Smooth muscle cell (in vitro differentiated cells): ENCODE data around the gene KLF18. TPM values are rescaled to one million over a fixed set of nuclear protein-coding genes. Genes with fewer than 3 reads are reported as not detected.
"Not testable (repeated sequence)": the region's sequence is repeated elsewhere in the genome, so short reads cannot be mapped to it uniquely, and the experiment has no call there.

Experiments
- DNase-seq: peaks from one replicate; lab custom pipeline; 2025; ENCODE audit not compliant: unreplicated experiment; lab: John Stamatoyannopoulos, UW
- H2AFZ ChIP-seq: fragments of 200-600 bp; sonication (generic); 2 replicates; pipeline ENCODE4 v1.6.0; 2016; ENCODE audit warnings: antibody characterized with exemption, low read depth, mild to moderate bottlenecking
- H3F3A ChIP-seq: fragments of 200-600 bp; sonication (generic); 2 replicates; pipeline ENCODE4 v1.6.0; 2017; ENCODE audit warnings: antibody characterized with exemption, low read depth
- H3K27ac ChIP-seq: fragments of 200-600 bp; sonication (generic); 2 replicates; pipeline ENCODE4 v1.5.1; 2016; ENCODE audit warnings: low read depth, mild to moderate bottlenecking
- H3K27me3 ChIP-seq: fragments of 200-600 bp; sonication (generic); 2 replicates; pipeline ENCODE4 v1.6.1; 2016; ENCODE audit warnings: low read depth, mild to moderate bottlenecking
- H3K36me3 ChIP-seq: fragments of 200-600 bp; sonication (generic); 2 replicates; pipeline ENCODE4 v1.5.1; 2016; ENCODE audit warnings: low read depth
- H3K4me1 ChIP-seq: fragments of 200-600 bp; sonication (generic); 2 replicates; pipeline ENCODE4 v1.5.1; 2016; ENCODE audit warnings: low read depth
- H3K4me2 ChIP-seq: fragments of 200-600 bp; sonication (generic); 2 replicates; pipeline ENCODE4 v1.6.0; 2016; ENCODE audit warnings: mild to moderate bottlenecking
- H3K4me3 ChIP-seq: fragments of 200-600 bp; sonication (generic); 2 replicates; pipeline ENCODE4 v1.5.1; 2016; ENCODE audit warnings: mild to moderate bottlenecking
- H3K79me2 ChIP-seq: fragments of 200-600 bp; sonication (generic); 2 replicates; pipeline ENCODE4 v1.6.0; 2016; ENCODE audit warnings: low read depth, mild to moderate bottlenecking
- H3K9ac ChIP-seq: fragments of 200-600 bp; sonication (generic); 2 replicates; pipeline ENCODE4 v1.6.0; 2016; ENCODE audit warnings: low read depth
- H3K9me3 ChIP-seq: fragments of 200-600 bp; sonication (generic); replicated peaks from 2 replicates; pipeline ENCODE4 v1.5.1; 2016; ENCODE audit warnings: low read depth
- H4K20me1 ChIP-seq: fragments of 200-600 bp; sonication (generic); 2 replicates; pipeline ENCODE4 v1.6.0; 2016; ENCODE audit warnings: low read depth
- CTCF ChIP-seq: fragments of 200-600 bp; sonication (generic); IDR thresholded peaks from 2 replicates; pipeline ENCODE4 v1.5.1; 2017; ENCODE audit warnings: borderline replicate concordance, mild to moderate bottlenecking, antibody characterized with exemption; ENCODE audit not compliant: insufficient read depth, poor library complexity, severe bottlenecking
- WGBS: methylation state at CpG from one replicate; pipeline ENCODE4 v1.1.7; 2016; ENCODE audit warnings: low lambda C conversion rate; 5-methylcytosine and 5-hydroxymethylcytosine counted together
- polyA plus RNA-seq: library from polyadenylated mRNA; unstranded; fragments of >200 nt; fragmentation: Nextera tagmentation; extraction: Ambion mirVana; gene quantifications from 2 replicates; pipeline ENCODE4 v1.2.1, GENCODE V29; 2016
- total RNA-seq: library from RNA; depleted of rRNA; stranded (reverse); fragments of >200 nt; gene quantifications from 2 replicates; pipeline ENCODE4 v1.2.3, GENCODE V29; 2014

The KLF18 gene
- total and polyA plus RNA-seq, 2 experiments from 2014 or later: not detected

DNA sequence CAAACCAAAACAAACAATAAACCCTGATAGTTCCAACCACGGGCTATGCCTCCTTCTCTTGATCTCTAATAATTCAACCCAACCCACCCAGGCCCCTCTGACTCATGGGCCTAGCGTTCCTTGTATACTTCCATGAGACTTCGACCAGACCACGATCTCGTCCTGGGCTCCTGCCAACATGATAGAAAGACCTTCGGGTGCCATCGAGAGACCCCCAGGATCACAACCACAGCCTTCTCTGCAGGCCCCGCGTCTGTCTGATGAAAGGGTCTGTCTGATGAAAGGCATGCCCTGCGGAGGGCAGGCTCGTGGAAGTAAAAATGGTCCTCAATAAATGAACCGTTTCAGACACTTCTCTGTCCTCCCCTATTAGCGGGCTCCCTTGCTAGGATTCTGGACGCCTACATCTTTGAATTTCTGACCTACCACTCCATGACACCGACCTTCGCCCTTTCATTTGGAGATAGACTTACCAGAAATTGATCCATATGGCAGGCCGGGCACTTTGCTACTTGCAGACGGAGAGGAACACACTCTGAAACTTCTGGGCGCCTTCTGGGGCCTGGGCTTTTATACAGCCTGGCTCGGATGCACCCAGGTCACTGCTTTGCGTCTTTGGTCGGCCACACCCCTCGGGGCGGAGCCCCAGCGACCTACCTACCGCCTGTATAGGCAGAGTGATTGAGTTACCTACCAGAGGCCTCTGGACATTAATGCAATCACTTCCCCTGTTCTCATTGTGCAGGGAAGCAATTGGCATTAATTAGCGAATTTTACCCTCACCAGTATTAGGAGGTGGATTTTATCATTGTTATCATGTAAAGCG lies 5.3 kb upstream of the KLF18 start:
- H3K27me3 ChIP-seq: no peaks in the 10 kb centered on the region
- no peaks in the 10 kb centered on the region for H3K4me1 ChIP-seq
- no peak for TF ChIP-seq CTCF
- H3K79me2 ChIP-seq: no peaks in the 10 kb centered on the region
- peaks cover 3% of the 10 kb centered on the region for H3K9me3 ChIP-seq
- DNase-seq: no peak
- H3K4me2 ChIP-seq: no peak overlapping the region
- no peaks in the 10 kb centered on the region for H4K20me1 ChIP-seq
- WGBS: 93% methylated on average over 28 of the region's 28 CpGs
- H2AFZ ChIP-seq: no peak overlapping the region
- H3K9ac ChIP-seq: no peak overlapping the region
- no peak overlapping the region for H3K4me3 ChIP-seq
- no peaks in the 10 kb centered on the region for H3F3A ChIP-seq
- no peak overlapping the region for H3K27ac ChIP-seq
- H3K36me3 ChIP-seq: no peaks in the 10 kb centered on the region

- Histone ChIP-seq H3K36me3 (no peaks in the 10 kb centered on the region), H2AFZ (no peak overlapping the region), H3K27ac (no peak overlapping the region), H3K4me3 (no peak overlapping the region), H3K9me3 (peaks cover 3% of the 10 kb centered on the region), H3K27me3 (no peaks in the 10 kb centered on the region), H4K20me1 (no peaks in the 10 kb centered on the region), H3K4me2 (no peak overlapping the region), H3K79me2 (no peaks in the 10 kb centered on the region), H3K9ac (no peak overlapping the region), H3F3A (no peaks in the 10 kb centered on the region), H3K4me1 (no peaks in the 10 kb centered on the region)
- no peak for TF ChIP-seq CTCF
- no peak for DNase-seq
- 94% methylated on average over 2 of the region's 2 CpGs for WGBS
Measured at GRCh38 chr1:44144962-44145756, 3.7 kb upstream of the KLF18 start.

GRCh38 chr1:44139565-44139964 lies 1.9 kb downstream of the KLF18 start:
- H3K9ac ChIP-seq, H3K4me1 ChIP-seq, H3K79me2 ChIP-seq, H3F3A ChIP-seq, H3K4me2 ChIP-seq, H3K27me3 ChIP-seq, H2AFZ ChIP-seq, DNase-seq, H3K9me3 ChIP-seq, H3K36me3 ChIP-seq, H3K27ac ChIP-seq, H4K20me1 ChIP-seq, H3K4me3 ChIP-seq: not testable (repeated sequence)
- WGBS: 93% methylated on average over 8 of the region's 8 CpGs

- Histone ChIP-seq H3K4me2 (no peak overlapping the region), H3K9me3 (no peaks in the 10 kb centered on the region), H2AFZ (no peak overlapping the region), H3K27ac (no peak overlapping the region), H4K20me1 (no peaks in the 10 kb centered on the region), H3K36me3 (no peaks in the 10 kb centered on the region), H3K4me1 (no peaks in the 10 kb centered on the region), H3K4me3 (no peak overlapping the region), H3K79me2 (no peaks in the 10 kb centered on the region), H3K9ac (no peak overlapping the region), H3F3A (no peaks in the 10 kb centered on the region), H3K27me3 (no peaks in the 10 kb centered on the region)
- no peak for TF ChIP-seq CTCF
- WGBS: 93% methylated on average over 3 of the region's 3 CpGs
- DNase-seq: no peak
Measured at GRCh38 chr1:44138239-44138638, 3.2 kb downstream of the KLF18 start.
